SK-N-SH (cell line): ENCODE data around the gene THAP12. TPM values are rescaled to one million over a fixed set of nuclear protein-coding genes. Genes with fewer than 3 reads are reported as not detected.

Source experiments
- CTCF ChIA-PET: fragments of 300-600, 350-600 bp; formaldehyde crosslinking; extraction: SDS; loops from one replicate; lab custom pipeline; 2021; lab: Yijun Ruan, JAX
- POLR2A ChIA-PET: fragments of 350-600 bp; sonication (Branson Sonifier 250); formaldehyde crosslinking; extraction: SDS; loops from one replicate; lab custom pipeline; 2020; ENCODE audit warnings: antibody characterized with exemption, inconsistent platforms; lab: Yijun Ruan, JAX
- DNase-seq: peaks from one replicate; pipeline ENCODE4 v3.0.0; 2012
- H2AFZ ChIP-seq: fragments of 200-600 bp; sonication (generic); 2 replicates; pipeline ENCODE4 v1.8.1; 2016; ENCODE audit warnings: antibody characterized with exemption, mild to moderate bottlenecking, low read depth
- H3F3A ChIP-seq: fragments of 200-600 bp; sonication (generic); replicated peaks from 2 replicates; pipeline ENCODE3; 2016; ENCODE audit warnings: antibody characterized with exemption, mild to moderate bottlenecking; ENCODE audit not compliant: insufficient read depth
- H3K27ac ChIP-seq, 2 experiments: fragments of 200-500 bp in 1 of 2; fragments of 200-600 bp in 1 of 2; sonication (Bioruptor generic) in 1 of 2; sonication (generic), shearing (Covaris generic) in 1 of 2; 2 replicates each; pipeline versions ENCODE4 v1.5.1 to v1.6.1; 2014 to 2016; ENCODE audit warnings: low read depth in 2 of 2, inconsistent platforms in 1 of 2, low read length in 1 of 2, mild to moderate bottlenecking in 1 of 2, mixed read lengths in 1 of 2
- H3K27me3 ChIP-seq: fragments of 200-600 bp; sonication (generic), shearing (Covaris generic); 2 replicates; pipeline ENCODE4 v1.6.1; 2016; ENCODE audit warnings: mixed run types; ENCODE audit not compliant: insufficient read depth
- H3K36me3 ChIP-seq, 2 experiments: fragments of 200-500 bp in 1 of 2; fragments of 200-600 bp in 1 of 2; sonication (Bioruptor generic) in 1 of 2; sonication (generic) in 1 of 2; replicated peaks in 1 of 2; 2 replicates each; pipeline versions ENCODE3 to v1.5.1; 2014 to 2016; ENCODE audit warnings: low read length in 1 of 2, mild to moderate bottlenecking in 1 of 2; ENCODE audit not compliant: insufficient read depth in 2 of 2, control insufficient read depth in 1 of 2
- H3K4me1 ChIP-seq, 2 experiments: fragments of 200-500 bp in 1 of 2; fragments of 200-600 bp in 1 of 2; sonication (Bioruptor generic) in 1 of 2; sonication (generic), shearing (Covaris generic) in 1 of 2; 2 replicates each; pipeline versions ENCODE4 v1.5.1 to v1.6.1; 2014 to 2016; ENCODE audit warnings: low read depth in 1 of 2, low read length in 1 of 2, mixed run types in 1 of 2; ENCODE audit not compliant: insufficient read depth in 2 of 2, control insufficient read depth in 1 of 2
- H3K4me2 ChIP-seq: fragments of 200-600 bp; sonication (generic), shearing (Covaris generic); 2 replicates; pipeline ENCODE4 v1.6.1; 2017; ENCODE audit warnings: mixed run types
- H3K4me3 ChIP-seq, 2 experiments: fragments of 200-500 bp in 1 of 2; fragments of 200-600 bp in 1 of 2; sonication (Bioruptor generic) in 1 of 2; sonication (generic), shearing (Covaris generic) in 1 of 2; 2 replicates each; pipeline versions ENCODE4 v1.5.1 to v1.8.1; 2014 to 2016; ENCODE audit warnings: low read depth in 2 of 2, inconsistent platforms in 1 of 2, low read length in 1 of 2, mild to moderate bottlenecking in 1 of 2, mixed read lengths in 1 of 2, moderate library complexity in 1 of 2
- H3K79me2 ChIP-seq: fragments of 200-600 bp; sonication (generic); 2 replicates; pipeline ENCODE4 v1.8.1; 2017; ENCODE audit warnings: mild to moderate bottlenecking; ENCODE audit not compliant: insufficient read depth
- H3K9ac ChIP-seq: fragments of 200-600 bp; sonication (generic); 2 replicates; pipeline ENCODE4 v1.6.1; 2017; ENCODE audit warnings: mixed run types
- H3K9me2 ChIP-seq: fragments of 200-600 bp; sonication (generic); 2 replicates; pipeline ENCODE4 v1.6.1; 2017; ENCODE audit warnings: mixed run types
- H3K9me3 ChIP-seq: fragments of 200-600 bp; sonication (generic); 2 replicates; pipeline ENCODE4 v1.6.1; 2017; ENCODE audit warnings: mixed run types, mild to moderate bottlenecking, moderate library complexity
- H4K20me1 ChIP-seq: fragments of 200-600 bp; sonication (generic); 2 replicates; pipeline ENCODE4 v1.6.1; 2017; ENCODE audit warnings: mild to moderate bottlenecking, mixed run types; ENCODE audit not compliant: insufficient read depth
- EP300 ChIP-seq, 2 experiments: IDR thresholded peaks; 2 replicates each; pipeline versions ENCODE4 v1.4.0 to v1.6.1; 2012; ENCODE audit warnings: borderline replicate concordance in 1 of 2, low read depth in 1 of 2, low read length in 1 of 2
- GABPA ChIP-seq: IDR thresholded peaks from 2 replicates; pipeline ENCODE4 v1.4.0; 2012; ENCODE audit warnings: low read depth, mild to moderate bottlenecking
- GATA2 ChIP-seq: sonication (generic); formaldehyde crosslinking; IDR thresholded peaks from 2 replicates; pipeline ENCODE4 v1.5.0; 2020; ENCODE audit warnings: mild to moderate bottlenecking, missing genetic modification reagents
- MXI1 ChIP-seq: IDR thresholded peaks from 2 replicates; pipeline ENCODE4 v1.6.1; 2012; ENCODE audit warnings: mild to moderate bottlenecking, low read depth, low read length, improper control_type of control experiment
- NFIC ChIP-seq: IDR thresholded peaks from 2 replicates; pipeline ENCODE4 v1.4.0; 2012; ENCODE audit warnings: borderline replicate concordance
- NRF1 ChIP-seq: IDR thresholded peaks from 2 replicates; pipeline ENCODE4 v1.6.1; 2012; ENCODE audit warnings: low read depth, mild to moderate bottlenecking, low read length
- POLR2AphosphoS5 ChIP-seq: IDR thresholded peaks from 2 replicates; pipeline ENCODE4 v1.6.1; 2012; ENCODE audit warnings: low read depth, low read length
- RCOR1 ChIP-seq: fragments of 150-350 bp; IDR thresholded peaks from 2 replicates; pipeline ENCODE4 v1.6.1; 2017; ENCODE audit warnings: antibody characterized with exemption, low read length
- REST ChIP-seq: IDR thresholded peaks from 2 replicates; pipeline ENCODE4 v1.6.1; 2012; ENCODE audit warnings: mild to moderate bottlenecking, low read depth, low read length, moderate library complexity
- SMC3 ChIP-seq: IDR thresholded peaks from 2 replicates; pipeline ENCODE4 v1.6.1; 2012; ENCODE audit warnings: low read depth, low read length, improper control_type of control experiment
- TAF1 ChIP-seq: IDR thresholded peaks from 2 replicates; pipeline ENCODE4 v1.6.1; 2012; ENCODE audit warnings: low read depth, mild to moderate bottlenecking, low read length, moderate library complexity, borderline replicate concordance
- TEAD4 ChIP-seq: IDR thresholded peaks from 2 replicates; pipeline ENCODE4 v1.4.0; 2012; ENCODE audit warnings: mild to moderate bottlenecking, borderline replicate concordance; ENCODE audit not compliant: insufficient read depth
- USF2 ChIP-seq: fragments of 150-350 bp; IDR thresholded peaks from 2 replicates; pipeline ENCODE4 v1.6.1; 2017; ENCODE audit warnings: antibody characterized with exemption, low read length, low read depth, borderline replicate concordance
- YY1 ChIP-seq: IDR thresholded peaks from 2 replicates; pipeline ENCODE4 v1.4.0; 2012; ENCODE audit warnings: low read depth, mild to moderate bottlenecking
- WGBS: methylation state at CpG from one replicate; pipeline ENCODE4 v1.1.6; 2017; ENCODE audit warnings: low lambda C conversion rate; 5-methylcytosine and 5-hydroxymethylcytosine counted together
- polyA plus RNA-seq, 3 experiments: library from polyadenylated mRNA; depleted of rRNA; stranded (reverse); fragments of >200 nt; gene quantifications; 2 replicates each; pipeline ENCODE4 v1.2.3, GENCODE V29; 2012

THAP12 gene
- polyA plus RNA-seq, 1 of the 3 experiments (the other 2 are of a cell fraction), result 14.9 TPM

- no peak overlapping the region for H2AFZ ChIP-seq
- no peak overlapping the region for H3K27ac ChIP-seq
- ChIA-PET POLR2A (no interaction called here), CTCF (interaction anchor here (1.1 to 7.9 kb wide), 4 partner anchors 10 to 417 kb away, joined by 3 to 60 read pairs (median 13); no protein-coding TSS in a partner anchor)
- no peaks in the 10 kb centered on the region for H3K36me3 ChIP-seq
- H3K4me3 ChIP-seq, result no peak overlapping the region
- peaks cover 0 to 17% of the 10 kb centered on the region in 2 experiments; a peak in 1 of 4 replicates for H3K4me1 ChIP-seq
- H3K9ac ChIP-seq, result no peak overlapping the region
- no peaks in the 10 kb centered on the region for H3K79me2 ChIP-seq
- TF ChIP-seq GABPA (no peak), TEAD4 (no peak), NRF1 (no peak), USF2 (no peak), RCOR1 (no peak), EP300 (IDR thresholded peaks at IDR 0.05; ENCODE audit: borderline replicate concordance in 1 of 2, low read depth in 1 of 2, low read length in 1 of 2) (no peak), POLR2AphosphoS5 (no peak), SMC3 (no peak)
- H4K20me1 ChIP-seq, result no peaks in the 10 kb centered on the region
- DNase-seq, result no peak
- no peaks in the 10 kb centered on the region for H3K9me2 ChIP-seq
- WGBS, result 86% methylated on average over 4 of the region's 6 CpGs
- H3K9me3 ChIP-seq, result no peaks in the 10 kb centered on the region
- no peaks in the 10 kb centered on the region for H3F3A ChIP-seq
- H3K27me3 ChIP-seq, result peaks cover 6% of the 10 kb centered on the region; the same call in 1 of the 2 replicates
- H3K4me2 ChIP-seq, result no peak overlapping the region
These were observed 72.8 kb downstream of the THAP12 start for GRCh38 chr11:76307978-76308747.

GRCh38 chr11:76307396-76307795 is 73.5 kb downstream of the THAP12 start:
- WGBS, result 75% methylated on average over 9 of the region's 9 CpGs
- no peak for TF ChIP-seq MXI1
- no peak overlapping the region for H3K4me3 ChIP-seq
- H3K9me2 ChIP-seq, result no peaks in the 10 kb centered on the region
- no peaks in the 10 kb centered on the region for H3K79me2 ChIP-seq
- peaks cover 0 to 17% of the 10 kb centered on the region in 2 experiments; a peak in 1 of 4 replicates for H3K4me1 ChIP-seq
- no peaks in the 10 kb centered on the region for H3K36me3 ChIP-seq
- ChIA-PET POLR2A (no interaction called here), CTCF (interaction anchor here (1.2 to 7.9 kb wide), 4 partner anchors 11 to 416 kb away, joined by 3 to 60 read pairs (median 14); no protein-coding TSS in a partner anchor)
- no peak for DNase-seq
- no peak overlapping the region for H3K4me2 ChIP-seq
- H3K27me3 ChIP-seq, result peaks cover 6% of the 10 kb centered on the region; the same call in 1 of the 2 replicates
- H3K27ac ChIP-seq, result no peak overlapping the region; a peak in 1 of 4 replicates
- H3K9me3 ChIP-seq, result no peaks in the 10 kb centered on the region
- H2AFZ ChIP-seq, result no peak overlapping the region
- H3F3A ChIP-seq, result no peaks in the 10 kb centered on the region
- H4K20me1 ChIP-seq, result no peaks in the 10 kb centered on the region
- H3K9ac ChIP-seq, result no peak overlapping the region

GRCh38 chr11:76303399-76303798 is 77.5 kb downstream of the THAP12 start:
- Histone ChIP-seq H3K27ac (no peak overlapping the region), H3K9me3 (no peaks in the 10 kb centered on the region), H3K4me2 (no peak overlapping the region), H3K9ac (no peak overlapping the region), H3F3A (no peaks in the 10 kb centered on the region), H2AFZ (no peak overlapping the region), H3K79me2 (no peaks in the 10 kb centered on the region), H3K36me3 (no peaks in the 10 kb centered on the region), H4K20me1 (no peaks in the 10 kb centered on the region), H3K4me1 (peaks cover 0 to 17% of the 10 kb centered on the region in 2 experiments; a peak in 1 of 4 replicates), H3K4me3 (no peak overlapping the region), H3K9me2 (no peaks in the 10 kb centered on the region), H3K27me3 (peaks cover 6% of the 10 kb centered on the region; the same call in 1 of the 2 replicates)
- no peak for DNase-seq
- ChIA-PET POLR2A (no interaction called here), CTCF (interaction anchor here (0.8 to 7.9 kb wide), 5 partner anchors 10 to 406 kb away, joined by 3 to 60 read pairs (median 3); no protein-coding TSS in a partner anchor)
- WGBS, result 43% methylated on average over 3 of the region's 3 CpGs
- no peak for TF ChIP-seq GABPA
- no peak for TF ChIP-seq YY1
- TF ChIP-seq TAF1, result no peak
- no peak for TF ChIP-seq REST
- no peak for TF ChIP-seq NFIC
- no peak for TF ChIP-seq GATA2
